ENCODE measurements around the gene OBI1. TPM values are rescaled to one million over a fixed set of nuclear protein-coding genes. Genes with fewer than 3 reads are reported as not detected.

OBI1 gene
- total RNA-seq, 3 donors from 2014 or later: 5.2 to 8.1 (median 5.9) TPM

DNA sequence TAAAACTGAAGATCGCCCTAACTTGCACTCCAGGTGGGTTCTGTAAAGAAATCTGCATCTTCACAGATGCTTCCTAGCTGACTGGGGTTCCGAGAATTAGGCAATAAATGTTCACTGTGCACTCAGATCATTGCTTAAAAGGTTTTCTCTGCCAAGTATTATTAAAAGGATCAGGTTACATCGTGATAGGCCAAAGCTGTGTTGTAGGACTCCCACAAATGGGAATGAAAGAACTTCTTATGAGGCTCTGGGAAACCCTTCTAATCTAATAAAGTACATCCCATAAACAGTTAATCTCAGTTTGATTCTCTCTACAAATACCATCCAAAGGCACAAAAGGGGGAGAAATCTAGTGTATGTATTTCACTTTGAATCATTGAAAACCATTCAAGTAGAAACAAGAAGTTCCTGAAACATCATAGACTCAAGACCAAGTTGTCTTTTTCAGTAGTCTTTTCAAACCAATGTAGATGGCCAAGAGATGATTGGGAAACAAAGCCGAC, 48.5 kb downstream of the OBI1 start:
- intact Hi-C loops (cut with DNase I, micrococcal nuclease): no loop called here
- H3K4me1 ChIP-seq (ENCODE audit: low read depth): peaks cover 8% of the 10 kb centered on the region
- no peak for ATAC-seq

GRCh38 chr13:78609464-78610205, 49.3 kb downstream of the OBI1 start:
- ATAC-seq (peak; percentile 38), DNase-seq (no peak)
- Histone ChIP-seq H3K9me3 (no peaks in the 10 kb centered on the region), H3K4me1 (ENCODE audit: low read depth) (peaks cover 8% of the 10 kb centered on the region), H3K36me3 (ENCODE audit: low read depth) (no peaks in the 10 kb centered on the region), H3K4me3 (no peak overlapping the region)
- intact Hi-C loops (cut with DNase I, micrococcal nuclease): no loop called here
- TF ChIP-seq CTCF (IDR thresholded peaks at IDR 0.05): no peak

More for the DNA sequence above, 48.5 kb downstream of the OBI1 start:
- H3K36me3 ChIP-seq (ENCODE audit: low read depth): no peaks in the 10 kb centered on the region
- no peaks in the 10 kb centered on the region for H3K9me3 ChIP-seq
- no peak for DNase-seq
- TF ChIP-seq CTCF (IDR thresholded peaks at IDR 0.05): no peak
- no peak overlapping the region for H3K4me3 ChIP-seq

GRCh38 chr13:78608688-78609463, 50.1 kb downstream of the OBI1 start:
- H3K9me3 ChIP-seq: no peaks in the 10 kb centered on the region
- DNase-seq (peak in 1 of 3 donors; percentile 19), ATAC-seq (peak; percentile 19)
- intact Hi-C loops (cut with DNase I, micrococcal nuclease): no loop called here
- H3K4me1 ChIP-seq (ENCODE audit: low read depth): peaks cover 8% of the 10 kb centered on the region
- no peaks in the 10 kb centered on the region for H3K36me3 ChIP-seq (ENCODE audit: low read depth)
- no peak for TF ChIP-seq CTCF (IDR thresholded peaks at IDR 0.05)
- H3K4me3 ChIP-seq: no peak overlapping the region

DNA sequence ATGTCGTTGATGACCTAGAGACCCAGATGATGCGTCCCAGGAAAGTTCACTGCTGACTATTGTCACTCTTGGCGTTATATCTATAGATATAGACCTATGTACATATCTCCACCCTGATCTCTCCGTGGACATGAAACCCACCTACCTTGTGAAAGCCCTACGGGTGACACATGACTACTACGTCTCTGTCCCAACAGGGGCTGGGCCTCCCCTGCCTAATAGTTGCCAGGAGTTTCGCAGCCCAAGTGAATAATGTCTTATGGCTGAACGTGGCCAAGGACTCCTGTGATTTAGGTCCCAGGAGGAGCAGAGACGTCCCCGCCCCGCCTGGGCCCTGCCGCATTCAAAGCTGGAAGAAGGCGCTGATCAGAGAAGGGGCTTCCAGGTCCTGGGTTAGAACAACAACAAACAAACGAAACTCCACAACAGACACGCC, 50.7 kb downstream of the OBI1 start:
- Histone ChIP-seq H3K9me3 (no peaks in the 10 kb centered on the region), H3K36me3 (ENCODE audit: low read depth) (no peaks in the 10 kb centered on the region), H3K4me3 (no peak overlapping the region), H3K4me1 (ENCODE audit: low read depth) (peaks cover 12% of the 10 kb centered on the region)
- intact Hi-C loops (cut with DNase I, micrococcal nuclease): no loop called here
- no peak for TF ChIP-seq CTCF (IDR thresholded peaks at IDR 0.05)
- DNase-seq: no peak
- ATAC-seq: no peak

DNA sequence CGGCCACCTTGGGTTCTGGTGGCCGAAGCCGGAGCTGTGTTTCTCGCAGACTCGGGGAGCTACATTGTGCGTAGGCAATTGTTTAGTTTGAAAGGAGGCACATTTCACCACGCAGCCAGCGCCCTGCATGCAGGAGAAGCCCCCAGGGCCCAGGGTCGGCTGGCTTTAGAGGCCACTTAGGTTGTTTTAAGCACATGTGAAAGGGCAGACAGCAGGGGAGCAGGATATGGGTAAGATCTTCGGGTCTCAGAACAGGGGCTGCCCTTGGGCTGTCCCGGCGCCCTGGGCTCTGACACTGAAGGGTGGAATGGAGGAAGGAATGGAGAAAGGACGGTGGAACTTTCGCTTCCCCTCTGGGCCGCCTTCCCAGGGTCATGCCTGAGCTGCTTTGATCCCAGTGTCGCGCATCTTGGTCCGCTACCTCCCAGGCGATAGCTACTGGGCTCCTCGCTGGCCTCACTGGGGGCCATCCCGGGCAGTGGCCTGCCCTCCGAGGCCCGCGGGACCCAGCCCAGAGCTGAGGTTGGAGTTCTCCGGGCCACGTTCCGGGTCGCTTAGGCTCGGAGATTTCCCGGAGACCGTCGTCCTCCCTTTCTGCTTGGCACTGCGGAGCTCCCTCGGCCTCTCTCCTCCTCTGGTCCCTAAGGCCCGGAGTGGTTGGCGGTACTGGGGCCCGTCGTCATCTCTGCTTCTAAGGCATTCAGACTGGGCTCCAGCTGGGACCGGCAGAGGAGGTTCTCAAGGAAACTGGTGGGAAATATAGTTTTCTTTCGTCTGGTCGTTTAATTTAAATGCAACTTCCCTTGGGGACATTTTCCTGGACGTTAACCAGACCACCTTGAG, 51.3 kb downstream of the OBI1 start:
- H3K4me3 ChIP-seq: no peak overlapping the region
- H3K36me3 ChIP-seq (ENCODE audit: low read depth): no peaks in the 10 kb centered on the region
- no peak for TF ChIP-seq CTCF (IDR thresholded peaks at IDR 0.05)
- DNase-seq (no peak), ATAC-seq (no peak)
- H3K9me3 ChIP-seq: no peaks in the 10 kb centered on the region
- H3K4me1 ChIP-seq (ENCODE audit: low read depth): peaks cover 18% of the 10 kb centered on the region
- intact Hi-C loops (cut with DNase I, micrococcal nuclease): no loop called here
